Neural progenitor cell (in vitro differentiated cells): ENCODE results near the gene CEP76. TPM values are rescaled to one million over a fixed set of nuclear protein-coding genes. Genes with fewer than 3 reads are reported as not detected.

Experiments used
- DNase-seq: peaks from one replicate; pipeline ENCODE4 v3.0.0-alpha.2; 2016; ENCODE audit warnings: low spot score
- H2AFZ ChIP-seq: fragments of 200-600 bp; sonication (generic); replicated peaks from 2 replicates; pipeline ENCODE4 v1.6.1; 2016; ENCODE audit warnings: antibody characterized with exemption
- H3F3A ChIP-seq: fragments of 200-600 bp; sonication (generic); 2 replicates; pipeline ENCODE4 v1.6.1; 2016; ENCODE audit warnings: antibody characterized with exemption, low read depth
- H3K27ac ChIP-seq: fragments of 200-600 bp; sonication (generic); 2 replicates; pipeline ENCODE4 v1.5.1; 2016; ENCODE audit warnings: mild to moderate bottlenecking
- H3K27me3 ChIP-seq: fragments of 200-600 bp; sonication (generic); 2 replicates; pipeline ENCODE4 v1.6.1; 2016; ENCODE audit warnings: mild to moderate bottlenecking, moderate library complexity
- H3K36me3 ChIP-seq: fragments of 200-600 bp; sonication (generic); 2 replicates; pipeline ENCODE4 v1.5.1; 2016
- H3K4me1 ChIP-seq: fragments of 200-600 bp; sonication (generic); 2 replicates; pipeline ENCODE4 v1.6.1; 2016; ENCODE audit warnings: mixed run types
- H3K4me2 ChIP-seq: fragments of 200-600 bp; sonication (generic); 2 replicates; pipeline ENCODE4 v1.6.1; 2016
- H3K4me3 ChIP-seq: fragments of 200-600 bp; sonication (generic); 2 replicates; pipeline ENCODE4 v1.5.1; 2016
- H3K79me2 ChIP-seq: fragments of 200-600 bp; sonication (generic); 2 replicates; pipeline ENCODE4 v1.6.1; 2016; ENCODE audit warnings: low read depth
- H3K9ac ChIP-seq: fragments of 200-600 bp; sonication (generic); 2 replicates; pipeline ENCODE4 v1.6.1; 2016
- H3K9me3 ChIP-seq: fragments of 200-600 bp; sonication (generic); 2 replicates; pipeline ENCODE4 v1.5.1; 2016; ENCODE audit warnings: low read depth
- H4K20me1 ChIP-seq: fragments of 200-600 bp; sonication (generic); 2 replicates; pipeline ENCODE4 v1.6.1; 2016; ENCODE audit warnings: low read depth
- H3K27ac Mint-ChIP-seq: 3 replicates; pipeline ENCODE4 v1.8.0; 2021; ENCODE audit warnings: mixed read lengths
- H3K27me3 Mint-ChIP-seq: 2 replicates; pipeline ENCODE4 v1.8.0; 2022; ENCODE audit warnings: low read depth, mild to moderate bottlenecking, inconsistent platforms, moderate library complexity, mixed read lengths; ENCODE audit not compliant: insufficient read depth
- H3K36me3 Mint-ChIP-seq: 3 replicates; pipeline ENCODE4 v1.8.0; 2021; ENCODE audit warnings: mixed read lengths
- H3K4me1 Mint-ChIP-seq: 3 replicates; pipeline ENCODE4 v1.8.0; 2021; ENCODE audit warnings: mixed read lengths
- H3K4me3 Mint-ChIP-seq: 3 replicates; pipeline ENCODE4 v1.8.0; 2021; ENCODE audit warnings: mild to moderate bottlenecking, moderate library complexity, mixed read lengths
- H3K9me3 Mint-ChIP-seq: 3 replicates; pipeline ENCODE4 v1.8.0; 2020; ENCODE audit warnings: mixed read lengths
- EZH2 ChIP-seq: fragments of 200-600 bp; sonication (generic); IDR thresholded peaks from 2 replicates; pipeline ENCODE4 v1.6.1; 2017; ENCODE audit warnings: antibody characterized with exemption, mild to moderate bottlenecking, moderate library complexity
- EZH2phosphoT487 ChIP-seq: fragments of 200-600 bp; sonication (generic); IDR thresholded peaks from 2 replicates; pipeline ENCODE4 v1.6.1; 2017; ENCODE audit warnings: antibody characterized with exemption
- total RNA-seq: library from RNA; depleted of rRNA; stranded (reverse); fragments of >200 nt; gene quantifications from 2 replicates; pipeline ENCODE4 v1.2.3, GENCODE V29; 2015; ENCODE audit warnings: low replicate concordance
- TF ChIP-seq, protein P1 (sequence below): fragments of 200-600 bp; sonication (generic); IDR thresholded peaks from 2 replicates; pipeline ENCODE4 v1.5.1; 2017; ENCODE audit warnings: antibody characterized with exemption, mild to moderate bottlenecking

CEP76 gene
- total RNA-seq, 1 donor from 2014 or later = 44.8 TPM

DNA sequence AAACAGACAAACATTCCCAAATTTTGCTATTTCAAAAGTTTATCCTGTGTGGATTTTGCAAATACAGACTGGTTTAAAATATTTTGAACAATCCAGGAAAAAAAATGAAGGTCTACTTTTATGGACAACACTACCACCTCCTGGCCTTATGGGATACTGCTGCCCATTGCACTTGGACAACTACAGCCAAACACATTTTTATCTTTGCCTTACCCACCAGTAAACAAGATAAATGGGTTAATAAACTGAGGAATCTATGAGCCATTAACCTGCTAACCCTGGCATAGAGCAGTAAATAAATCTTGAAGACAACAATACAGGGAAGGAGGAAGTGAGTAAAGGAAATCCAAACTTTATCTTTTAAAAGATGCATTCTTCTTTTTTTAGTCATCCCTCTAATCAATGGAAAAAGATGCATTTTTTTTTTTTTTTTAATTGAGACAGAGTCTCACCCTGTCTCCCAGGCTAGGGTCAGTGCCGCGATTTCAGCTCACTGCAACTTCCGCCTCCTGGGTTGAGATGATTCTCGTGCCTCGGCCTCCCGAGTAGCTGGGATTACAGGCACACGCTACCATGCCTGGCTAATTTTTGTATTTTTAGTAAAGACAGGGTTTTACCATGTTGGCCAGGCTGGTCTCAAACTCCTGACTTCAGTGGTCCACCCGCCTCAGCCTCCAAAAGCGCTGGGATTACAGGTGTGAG lies 42.5 kb downstream of the CEP76 start:
- Histone ChIP-seq H4K20me1 (peaks cover 17% of the 10 kb centered on the region), H3K9me3 (no peaks in the 10 kb centered on the region), H3K4me3 (no peak overlapping the region), H2AFZ (no peak overlapping the region), H3F3A (peaks cover 13% of the 10 kb centered on the region), H3K4me1 (peaks cover 6% of the 10 kb centered on the region), H3K4me2 (no peak overlapping the region), H3K79me2 (peaks cover 18% of the 10 kb centered on the region), H3K9ac (no peak overlapping the region), H3K27ac (no peak overlapping the region), H3K36me3 (no peaks in the 10 kb centered on the region), H3K27me3 (peaks cover 38% of the 10 kb centered on the region)
- DNase-seq = peak; percentile 58
- peaks cover 9% of the 10 kb centered on the region for H3K27me3 Mint-ChIP-seq
- H3K9me3 Mint-ChIP-seq = no peaks in the 10 kb centered on the region
- H3K36me3 Mint-ChIP-seq = no peaks in the 10 kb centered on the region
- TF ChIP-seq, protein P1, sequence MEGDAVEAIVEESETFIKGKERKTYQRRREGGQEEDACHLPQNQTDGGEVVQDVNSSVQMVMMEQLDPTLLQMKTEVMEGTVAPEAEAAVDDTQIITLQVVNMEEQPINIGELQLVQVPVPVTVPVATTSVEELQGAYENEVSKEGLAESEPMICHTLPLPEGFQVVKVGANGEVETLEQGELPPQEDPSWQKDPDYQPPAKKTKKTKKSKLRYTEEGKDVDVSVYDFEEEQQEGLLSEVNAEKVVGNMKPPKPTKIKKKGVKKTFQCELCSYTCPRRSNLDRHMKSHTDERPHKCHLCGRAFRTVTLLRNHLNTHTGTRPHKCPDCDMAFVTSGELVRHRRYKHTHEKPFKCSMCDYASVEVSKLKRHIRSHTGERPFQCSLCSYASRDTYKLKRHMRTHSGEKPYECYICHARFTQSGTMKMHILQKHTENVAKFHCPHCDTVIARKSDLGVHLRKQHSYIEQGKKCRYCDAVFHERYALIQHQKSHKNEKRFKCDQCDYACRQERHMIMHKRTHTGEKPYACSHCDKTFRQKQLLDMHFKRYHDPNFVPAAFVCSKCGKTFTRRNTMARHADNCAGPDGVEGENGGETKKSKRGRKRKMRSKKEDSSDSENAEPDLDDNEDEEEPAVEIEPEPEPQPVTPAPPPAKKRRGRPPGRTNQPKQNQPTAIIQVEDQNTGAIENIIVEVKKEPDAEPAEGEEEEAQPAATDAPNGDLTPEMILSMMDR = peak; percentile 93
- TF ChIP-seq EZH2phosphoT487 = no peak
- no peak for TF ChIP-seq EZH2
- peaks cover 19% of the 10 kb centered on the region for H3K4me1 Mint-ChIP-seq
- peak overlapping the region; percentile 17 for H3K4me3 Mint-ChIP-seq
- no peak overlapping the region for H3K27ac Mint-ChIP-seq

- Mint-ChIP-seq H3K4me3 (peak overlapping the region; percentile 95), H3K36me3 (no peaks in the 10 kb centered on the region), H3K27me3 (peaks cover 9% of the 10 kb centered on the region), H3K4me1 (peaks cover 19% of the 10 kb centered on the region), H3K27ac (peak overlapping the region; percentile 88), H3K9me3 (no peaks in the 10 kb centered on the region)
- Histone ChIP-seq H3K36me3 (no peaks in the 10 kb centered on the region), H3K4me3 (peak overlapping the region; percentile 76), H3K79me2 (peaks cover 24% of the 10 kb centered on the region), H4K20me1 (peaks cover 17% of the 10 kb centered on the region), H3K4me1 (peaks cover 6% of the 10 kb centered on the region), H3K9ac (no peak overlapping the region), H3F3A (peaks cover 13% of the 10 kb centered on the region), H3K4me2 (peak overlapping the region; percentile 96), H2AFZ (peak overlapping the region; percentile 87), H3K27me3 (peaks cover 38% of the 10 kb centered on the region), H3K9me3 (no peaks in the 10 kb centered on the region), H3K27ac (no peak overlapping the region)
- TF ChIP-seq EZH2 = peak; percentile 65
- TF ChIP-seq, protein P1 = no peak
- peak; percentile 45 for TF ChIP-seq EZH2phosphoT487
- peak; percentile 77 for DNase-seq
These were observed 43.9 kb downstream of the CEP76 start for GRCh38 chr18:12658426-12659138.

GRCh38 chr18:12657684-12658425 lies 44.7 kb downstream of the CEP76 start, which contains the start of gene SPIRE1:
Gene SPIRE1, minus strand, starts transcription at chr18:12658107. Its CDS starts 241 bp downstream, at chr18:12657866.
- Mint-ChIP-seq H3K36me3 (no peaks in the 10 kb centered on the region), H3K27ac (peak within 1 kb of the TSS; percentile 88), H3K9me3 (no peaks in the 10 kb centered on the region), H3K4me3 (peak within 1 kb of the TSS; percentile 95), H3K4me1 (peaks cover 25% of the 10 kb centered on the region), H3K27me3 (peaks cover 9% of the 10 kb centered on the region)
- Histone ChIP-seq H3K27me3 (peaks cover 38% of the 10 kb centered on the region), H4K20me1 (peaks cover 21% of the 10 kb centered on the region), H3K9ac (peak within 1 kb of the TSS; percentile 21), H3K4me2 (peak within 1 kb of the TSS; percentile 96), H3K27ac (no peak within 1 kb of the TSS), H3K79me2 (peaks cover 25% of the 10 kb centered on the region), H3K9me3 (no peaks in the 10 kb centered on the region), H3K4me3 (peak within 1 kb of the TSS; percentile 76), H3K4me1 (peaks cover 8% of the 10 kb centered on the region), H3F3A (peaks cover 16% of the 10 kb centered on the region), H3K36me3 (no peaks in the 10 kb centered on the region), H2AFZ (peak within 1 kb of the TSS; percentile 87)
- TF ChIP-seq, protein P1 = peak; percentile 8
- TF ChIP-seq EZH2phosphoT487 = no peak
- DNase-seq = peak; percentile 86
